GM19238 (cell line): ENCODE results near the gene RIPK1.

Experiments
- DNase-seq: peaks from one replicate; pipeline ENCODE4 v3.0.0; 2011; ENCODE audit warnings: low spot score; ENCODE audit not compliant: insufficient read length

RIPK1 gene

GRCh38 chr6:3162067-3162497, 93.8 kb downstream of the RIPK1 start:
- no peak for DNase-seq

- DNase-seq: peak; percentile 70
Measured at GRCh38 chr6:3162565-3163247, 94.4 kb downstream of the RIPK1 start.

DNA sequence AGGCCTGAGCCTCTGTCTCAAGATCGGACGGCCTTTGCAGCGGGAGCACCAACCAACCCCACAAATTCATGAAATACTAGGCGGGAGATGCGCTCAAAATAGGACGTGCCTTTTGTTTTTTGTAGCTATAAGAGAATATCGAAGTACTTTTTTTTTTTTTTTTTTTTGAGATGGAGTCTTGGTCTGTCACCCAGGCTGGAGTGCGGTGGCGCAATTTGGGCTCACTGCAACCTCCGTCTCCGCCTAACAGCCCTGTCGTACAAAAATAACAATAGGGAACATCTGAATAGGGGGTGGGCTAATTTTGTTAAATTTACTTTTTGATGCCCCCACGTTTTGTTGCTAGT, 94.9 kb downstream of the RIPK1 start:
- DNase-seq: no peak

DNA sequence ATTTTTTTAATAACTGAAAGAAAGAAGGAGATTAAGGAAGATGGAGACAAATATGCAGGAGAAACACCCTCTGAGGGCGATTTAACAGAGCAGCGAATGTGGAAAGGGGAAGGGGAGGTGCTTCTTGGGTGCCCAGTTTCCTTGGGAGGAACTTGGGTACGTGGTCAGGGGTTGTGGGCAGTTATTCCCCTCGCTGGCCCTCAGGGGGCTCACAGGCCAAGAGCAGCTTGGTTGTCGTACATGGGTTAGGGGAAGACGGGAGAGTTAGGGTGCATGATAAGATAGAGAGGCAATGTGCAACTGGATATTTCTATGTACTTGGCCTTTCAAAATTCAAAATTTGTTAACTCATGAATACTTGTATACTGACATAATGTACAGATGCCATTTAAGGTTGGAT, 96.1 kb downstream of the RIPK1 start:
- no peak for DNase-seq
